Mesenteric fat pad (tissue), 1 donor: ENCODE measurements around the gene PUM1. TPM values are rescaled to one million over a fixed set of nuclear protein-coding genes. Genes with fewer than 3 reads are reported as not detected.

Experiments used
- total RNA-seq: library from RNA; stranded (reverse); fragmentation: NEBNext Ultra II Directional; extraction: Animal tissue kit (Norgen Biotek cat#: 25700); gene quantifications from one replicate; pipeline ENCODE4 v1.2.1, GENCODE V29; 2021
- donor health status: DM: yes; HTN: yes; CAD: no.

The PUM1 gene
- total RNA-seq, 1 donor from 2014 or later, result 114 TPM

Other genes with a start within 250 kb of the PUM1 start
- gene SDC3, start 157.0 kb downstream of the PUM1 start, total RNA-seq, result 53.4 TPM
- gene NKAIN1, start 174.2 kb upstream of the PUM1 start, total RNA-seq, result not detected
- 37.6 TPM for gene SNRNP40, start 231.1 kb upstream of the PUM1 start, total RNA-seq
- gene ZCCHC17, start 231.3 kb upstream of the PUM1 start, total RNA-seq, result 20.5 TPM